Smooth muscle cell of the pulmonary artery (primary cell): ENCODE data around the gene SPRR5. TPM values are rescaled to one million over a fixed set of nuclear protein-coding genes. Genes with fewer than 3 reads are reported as not detected.

Experiments
- total RNA-seq: library from RNA; depleted of rRNA; stranded (reverse); fragments of >200 nt; gene quantifications from 2 replicates; pipeline ENCODE4 v1.2.3, GENCODE V29; 2014

The SPRR5 gene, protein sequence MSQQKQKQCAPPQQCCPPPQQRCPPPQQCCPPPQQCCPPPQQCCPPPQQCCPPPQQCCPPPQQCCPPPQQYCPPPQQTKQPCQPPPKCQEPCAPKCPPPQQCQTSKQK
- not detected in 2 replicates for total RNA-seq

DNA sequence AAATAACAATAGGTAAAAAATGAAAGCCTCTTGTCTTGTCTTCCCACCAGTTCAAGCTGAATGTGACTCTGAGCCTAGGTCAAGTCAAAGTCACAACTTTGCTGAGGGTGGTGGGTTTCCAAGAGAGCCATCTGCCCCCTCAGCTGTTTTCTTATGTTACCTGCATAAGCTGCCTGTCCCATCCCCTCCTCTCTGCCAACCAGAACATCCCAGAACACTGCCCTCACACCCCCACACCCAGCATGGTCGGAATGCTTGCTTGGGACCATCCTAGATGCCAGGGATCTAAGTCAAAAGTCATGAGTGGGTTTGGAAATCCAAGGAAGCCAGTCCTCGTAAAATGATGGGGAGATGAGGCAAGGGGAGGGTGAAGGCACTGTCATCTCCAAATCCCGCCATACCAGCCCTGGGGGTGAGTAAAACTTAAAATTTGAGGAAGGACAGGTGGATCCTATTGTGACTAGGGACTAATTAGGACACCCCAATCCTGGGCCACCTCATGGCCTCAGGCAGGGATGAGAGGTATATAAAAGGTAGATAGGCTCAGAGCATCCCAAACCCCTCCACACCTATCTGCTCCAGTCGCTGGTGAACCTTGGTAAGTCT is at the start of gene SPRR5:
TSS of gene SPRR5 (plus strand) at position 556 of the 606 bp plus-strand sequence. CDS start 1,349 bp downstream, outside the sequence.

DNA sequence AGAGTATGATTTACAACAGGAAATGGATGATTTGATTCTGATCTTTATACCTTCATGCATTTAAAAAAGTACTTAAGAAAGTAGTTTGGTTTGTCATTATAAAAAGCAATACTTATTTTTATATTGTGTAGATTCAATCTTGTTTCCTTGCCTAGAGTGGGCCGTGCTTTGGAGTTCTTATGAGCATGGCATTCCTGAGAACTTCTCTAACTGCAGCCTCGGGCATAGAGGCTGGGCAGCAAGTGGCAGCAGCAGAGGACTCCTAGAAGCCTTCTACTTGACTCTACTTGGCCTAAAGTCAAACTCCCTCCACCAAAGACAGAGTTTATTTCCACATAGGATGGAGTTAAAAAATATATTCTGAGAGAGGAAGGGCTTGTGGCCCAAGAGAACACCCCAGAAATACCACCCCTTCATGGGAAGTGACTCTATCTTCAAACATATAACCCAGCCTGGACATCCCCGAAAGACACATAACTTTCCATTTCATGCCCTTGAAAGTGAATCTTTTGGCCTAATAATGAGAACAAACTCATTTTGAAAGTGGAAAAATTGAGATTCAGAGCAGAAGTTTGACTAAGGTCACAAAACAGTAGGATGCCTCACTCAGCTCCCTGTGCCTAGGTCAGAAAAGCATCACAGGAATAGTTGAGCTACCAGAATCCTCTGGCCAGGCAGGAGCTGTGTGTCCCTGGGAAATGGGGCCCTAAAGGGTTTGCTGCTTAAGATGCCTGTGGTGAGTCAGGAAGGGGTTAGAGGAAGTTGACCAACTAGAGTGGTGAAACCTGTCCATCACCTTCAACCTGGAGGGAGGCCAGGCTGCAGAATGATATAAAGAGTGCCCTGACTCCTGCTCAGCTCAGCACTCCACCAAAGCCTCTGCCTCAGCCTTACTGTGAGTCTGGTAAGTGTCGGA is 39.1 kb upstream of the SPRR5 start, which contains the start of gene IVL:
TSS of gene IVL (plus strand) at position 861 of the 916 bp plus-strand sequence. CDS start 1,252 bp downstream, outside the sequence.

DNA sequence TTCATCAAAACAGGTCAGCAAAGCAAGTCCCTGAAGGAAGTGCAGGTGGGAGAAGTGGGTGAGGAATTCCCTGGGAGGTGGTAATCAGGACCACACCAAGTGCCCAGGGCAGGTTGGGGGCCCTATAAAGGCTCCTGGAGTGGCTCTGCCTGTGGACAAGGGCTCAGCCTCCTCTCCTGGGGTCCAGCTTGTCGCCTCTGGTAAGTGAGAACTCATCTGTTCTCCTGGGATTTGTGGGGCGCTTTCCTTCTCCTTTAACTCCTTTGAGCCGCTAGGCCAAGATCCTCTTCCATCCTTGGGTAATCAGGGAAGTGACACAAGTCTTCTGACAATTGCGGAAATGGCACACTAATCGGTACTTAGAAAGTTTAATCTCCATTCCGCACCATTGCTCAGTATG is 23.5 kb downstream of the SPRR5 start, which contains the start of gene SPRR4:
TSS of gene SPRR4 (plus strand) at position 154 of the 400 bp plus-strand sequence. CDS start 1,243 bp downstream, outside the sequence.

DNA sequence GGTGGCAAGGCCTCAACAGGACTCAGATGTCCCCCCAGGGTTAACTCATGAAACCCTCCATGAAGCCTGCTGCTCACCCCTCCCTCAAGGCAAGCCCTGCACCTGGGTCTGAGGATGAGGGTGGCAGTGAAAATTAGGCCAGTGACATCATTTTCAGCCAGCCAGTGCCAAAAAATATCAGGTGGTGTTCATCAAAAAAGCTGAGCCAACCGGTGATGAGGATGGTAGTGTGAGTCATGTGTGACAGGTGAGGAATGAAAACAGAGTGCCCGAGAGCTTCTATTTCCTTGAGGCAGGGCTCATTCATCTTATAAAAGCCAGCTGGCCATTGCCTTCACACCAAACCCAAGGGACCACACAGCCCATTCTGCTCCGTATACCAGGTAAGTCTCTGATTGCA is 36.7 kb downstream of the SPRR5 start, which contains the start of gene SPRR1A:
TSS of gene SPRR1A (plus strand) at position 339 of the 400 bp plus-strand sequence. CDS start 1,150 bp downstream, outside the sequence.

Other genes with a start within 250 kb of the SPRR5 start
- not detected in 2 replicates for gene LCE2A, start 248.9 kb upstream of the SPRR5 start, total RNA-seq
- not detected in 2 replicates for gene LCE4A, start 239.0 kb upstream of the SPRR5 start, total RNA-seq
- gene KPRP, start 189.2 kb upstream of the SPRR5 start, total RNA-seq: not detected in 2 replicates
- not detected in 2 replicates for gene LCE1F, start 172.1 kb upstream of the SPRR5 start, total RNA-seq
- gene LCE1E, start 160.9 kb upstream of the SPRR5 start, total RNA-seq: not detected in 2 replicates
- gene LCE1D, start 150.5 kb upstream of the SPRR5 start, total RNA-seq: not detected in 2 replicates
- not detected in 2 replicates for gene LCE1C, start 140.6 kb upstream of the SPRR5 start, total RNA-seq
- not detected in 2 replicates for gene LCE1B, start 135.2 kb upstream of the SPRR5 start, total RNA-seq
- gene LCE1A, start 119.7 kb upstream of the SPRR5 start, total RNA-seq: not detected in 2 replicates
- gene LCE6A, start 104.3 kb upstream of the SPRR5 start, total RNA-seq: not detected in 2 replicates
- gene LCE7A, start 87.2 kb upstream of the SPRR5 start, total RNA-seq: not detected in 2 replicates
- not detected in 2 replicates for gene SMCP, start 68.9 kb upstream of the SPRR5 start, total RNA-seq
- not detected in 2 replicates for gene IVL, start 38.7 kb upstream of the SPRR5 start, total RNA-seq
- not detected in 2 replicates for gene SPRR4, start 23.4 kb downstream of the SPRR5 start, total RNA-seq
- gene SPRR1A, start 36.9 kb downstream of the SPRR5 start, total RNA-seq: not detected in 2 replicates
- not detected in 2 replicates for gene SPRR3, start 54.5 kb downstream of the SPRR5 start, total RNA-seq
- not detected in 2 replicates for gene SPRR1B, start 84.0 kb downstream of the SPRR5 start, total RNA-seq
- gene SPRR2D, start 93.9 kb downstream of the SPRR5 start, total RNA-seq: not detected in 2 replicates
- gene SPRR2A, start 110.3 kb downstream of the SPRR5 start, total RNA-seq: not detected in 2 replicates
- not detected in 2 replicates for gene SPRR2B, start 124.4 kb downstream of the SPRR5 start, total RNA-seq
- not detected in 2 replicates for gene SPRR2E, start 147.3 kb downstream of the SPRR5 start, total RNA-seq
- not detected in 2 replicates for gene SPRR2F, start 166.3 kb downstream of the SPRR5 start, total RNA-seq
- gene SPRR2G, start 203.7 kb downstream of the SPRR5 start, total RNA-seq: not detected in 2 replicates